ENCODE results near the gene DHX38. TPM values are rescaled to one million over a fixed set of nuclear protein-coding genes. Genes with fewer than 3 reads are reported as not detected.
"Not testable (repeated sequence)": the region's sequence is repeated elsewhere in the genome, so short reads cannot be mapped to it uniquely, and the experiment has no call there.

DHX38 gene
- 86.9 and 87.4 TPM in 2 replicates for total RNA-seq

DNA sequence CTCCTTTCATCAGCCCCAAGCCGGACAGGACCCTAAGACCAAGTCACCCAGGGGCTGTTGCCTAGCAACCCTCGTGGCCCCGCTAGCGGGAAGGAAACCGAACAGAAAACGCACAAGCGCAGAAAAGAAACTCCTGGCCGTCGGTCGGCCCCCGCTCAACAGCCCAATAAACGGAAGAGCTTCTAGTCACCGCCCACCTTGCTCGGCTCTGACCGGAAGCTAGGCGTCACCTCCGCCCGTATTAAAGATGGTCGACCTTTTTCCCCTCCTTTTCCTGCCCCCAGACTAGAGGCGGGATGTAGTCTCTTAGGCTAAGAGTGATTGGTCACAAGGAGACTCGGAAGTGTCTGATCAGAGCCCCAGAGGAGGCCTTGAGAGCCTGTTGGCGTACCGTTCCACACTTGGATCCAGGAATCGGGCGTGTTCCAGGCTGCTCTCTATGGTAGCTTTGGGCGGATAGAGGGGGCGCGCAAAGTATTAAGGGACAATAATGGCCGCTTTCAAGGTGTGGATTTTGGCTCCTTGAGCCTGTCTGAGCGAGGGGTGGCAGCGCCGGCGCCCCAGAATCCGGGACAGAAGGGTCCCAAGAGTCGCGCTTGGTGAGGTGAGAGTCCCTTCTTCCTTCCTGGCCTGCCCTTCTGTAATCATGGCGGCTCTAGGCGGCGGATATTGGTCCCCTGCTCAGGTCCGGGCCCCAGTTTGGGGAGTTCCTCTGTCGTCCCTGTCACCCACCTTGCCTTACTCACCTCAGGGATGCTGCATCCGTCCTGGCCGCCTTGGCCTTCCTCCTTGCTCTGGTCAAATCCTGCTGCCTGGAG is at the start of gene DHX38, which contains the start of gene TXNL4B:
Gene DHX38, plus strand, starts transcription at position 400 of the 818 bp plus-strand sequence. CDS start 2,311 bp downstream, outside the sequence.
Gene TXNL4B, minus strand, starts transcription at position 173 of the 818 bp plus-strand sequence. CDS start 2,871 bp downstream, outside the sequence.
- intact Hi-C loops (cut with micrococcal nuclease), result loop anchor here (1.0 to 2.0 kb wide), 13 partner anchors 85 to 1712 kb away; partner anchors contain the start of genes AP1G1, ATXN1L, CMTR2 and DHODH

DNA sequence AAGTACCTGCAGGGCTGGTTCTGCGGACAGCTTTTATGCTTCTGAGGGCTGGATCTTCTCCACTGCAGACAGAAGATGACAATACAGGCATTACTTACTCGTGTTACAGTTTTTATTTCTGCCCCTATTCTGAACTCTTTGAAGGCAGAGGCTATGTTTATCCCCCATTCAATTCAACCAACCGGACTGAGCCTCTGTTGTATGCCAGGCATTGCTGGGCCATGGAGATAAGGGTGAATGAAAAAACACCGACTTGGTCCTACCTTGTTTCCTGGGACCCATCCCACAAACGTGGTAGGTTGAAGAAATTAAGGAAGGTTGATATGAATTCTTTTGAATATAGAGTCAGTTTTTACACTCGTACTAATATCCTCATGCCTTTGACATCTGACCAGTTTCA is 49.4 kb upstream of the DHX38 start:
- intact Hi-C loops (cut with micrococcal nuclease), result no loop called here

DNA sequence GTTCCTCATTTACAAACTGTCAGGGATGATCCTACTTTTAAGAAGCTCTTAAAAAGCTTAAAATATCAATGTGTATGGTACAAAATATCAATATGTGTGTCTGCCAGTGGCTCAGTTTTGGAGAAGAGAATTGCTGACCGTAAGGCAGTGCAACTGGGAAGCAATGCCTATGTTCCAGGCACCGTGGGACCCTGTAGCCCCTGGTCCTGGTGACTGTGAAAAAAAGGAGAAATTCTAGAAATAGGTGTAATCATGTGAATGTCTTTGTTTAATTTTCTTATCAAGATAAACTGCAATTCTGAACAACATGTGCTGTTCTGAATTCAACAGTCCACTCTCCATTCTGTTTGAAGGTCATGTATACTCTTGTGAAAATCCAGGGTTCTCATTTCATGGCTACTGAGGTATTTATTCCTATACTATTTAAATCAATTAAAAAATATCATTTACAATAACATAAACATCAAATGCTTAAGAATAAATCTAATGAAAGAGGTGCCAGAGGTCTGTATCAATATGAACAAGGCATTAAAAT is 48.8 kb upstream of the DHX38 start:
- intact Hi-C loops (cut with micrococcal nuclease), result no loop called here

DNA sequence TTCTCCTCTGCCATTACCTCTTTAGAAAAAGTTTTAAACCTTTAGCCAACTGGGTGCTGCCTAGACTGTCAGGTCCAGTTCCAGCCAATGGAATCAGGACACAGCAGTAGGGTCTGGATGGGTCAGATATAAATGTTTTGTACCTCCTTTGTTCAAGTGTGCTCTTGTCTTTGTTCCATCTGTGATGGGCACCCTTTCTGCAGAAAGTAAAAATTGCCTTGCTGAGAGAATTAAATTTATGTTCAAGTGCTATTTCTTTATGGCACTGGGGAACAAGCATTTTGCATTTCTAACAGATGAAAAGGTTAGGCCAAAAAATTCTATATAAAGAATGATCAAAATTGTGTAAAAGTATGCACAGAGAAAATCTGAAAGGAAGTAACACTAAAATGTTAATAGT is 44.5 kb upstream of the DHX38 start:
- intact Hi-C loops (cut with micrococcal nuclease), result no loop called here

DNA sequence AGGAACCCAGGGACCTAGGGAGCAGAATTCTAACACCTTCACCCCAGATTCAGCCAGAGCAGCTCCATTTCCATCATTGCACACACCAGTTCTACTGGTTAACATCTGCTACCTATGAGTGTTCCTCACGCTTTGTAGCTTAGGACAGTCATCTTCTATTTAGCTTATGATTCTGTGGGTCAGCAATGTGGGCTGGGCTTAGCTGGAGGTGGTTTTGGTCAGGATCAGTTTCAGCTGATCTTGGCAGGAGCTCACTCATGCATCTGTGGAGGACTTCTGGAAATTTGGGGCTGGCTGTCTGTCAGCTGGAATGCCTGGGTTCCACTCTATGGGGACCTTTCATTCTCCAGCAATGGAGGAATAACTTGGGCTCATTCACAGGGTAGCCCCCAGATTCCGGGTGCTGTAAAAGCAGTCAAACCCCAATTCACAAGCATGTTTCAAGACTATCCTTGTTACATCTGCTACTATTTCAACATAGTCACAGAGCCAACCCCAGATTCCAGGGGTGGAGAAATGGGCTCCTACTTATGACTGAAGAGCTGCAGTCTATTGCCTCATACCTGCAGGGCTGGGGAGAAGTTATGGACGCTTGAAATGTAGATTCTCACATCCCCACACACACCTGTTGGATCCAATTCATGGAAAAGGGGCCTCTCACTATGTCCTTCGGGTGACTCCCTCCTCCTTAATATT is 42.7 kb upstream of the DHX38 start:
- intact Hi-C loops (cut with micrococcal nuclease), result no loop called here

DNA sequence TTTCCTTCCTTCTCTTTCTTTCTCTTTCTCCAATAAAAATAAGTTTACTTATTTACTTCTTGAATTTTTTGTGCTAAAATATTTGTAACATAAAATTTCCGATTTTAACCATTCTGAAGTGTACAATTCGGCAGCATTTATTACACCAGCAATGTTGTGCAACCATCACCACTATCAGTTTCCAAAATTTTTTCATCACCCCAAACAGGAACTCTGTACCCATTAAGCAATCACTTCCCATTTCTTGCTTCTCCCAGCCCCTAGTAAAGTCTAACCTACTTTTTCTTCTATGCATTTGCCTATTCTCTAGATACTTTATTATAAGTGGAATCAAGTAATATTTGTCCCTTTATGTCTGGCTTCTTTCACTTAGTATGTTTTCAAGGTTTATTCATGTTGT is 41.8 kb upstream of the DHX38 start:
- intact Hi-C loops (cut with micrococcal nuclease), result no loop called here

DNA sequence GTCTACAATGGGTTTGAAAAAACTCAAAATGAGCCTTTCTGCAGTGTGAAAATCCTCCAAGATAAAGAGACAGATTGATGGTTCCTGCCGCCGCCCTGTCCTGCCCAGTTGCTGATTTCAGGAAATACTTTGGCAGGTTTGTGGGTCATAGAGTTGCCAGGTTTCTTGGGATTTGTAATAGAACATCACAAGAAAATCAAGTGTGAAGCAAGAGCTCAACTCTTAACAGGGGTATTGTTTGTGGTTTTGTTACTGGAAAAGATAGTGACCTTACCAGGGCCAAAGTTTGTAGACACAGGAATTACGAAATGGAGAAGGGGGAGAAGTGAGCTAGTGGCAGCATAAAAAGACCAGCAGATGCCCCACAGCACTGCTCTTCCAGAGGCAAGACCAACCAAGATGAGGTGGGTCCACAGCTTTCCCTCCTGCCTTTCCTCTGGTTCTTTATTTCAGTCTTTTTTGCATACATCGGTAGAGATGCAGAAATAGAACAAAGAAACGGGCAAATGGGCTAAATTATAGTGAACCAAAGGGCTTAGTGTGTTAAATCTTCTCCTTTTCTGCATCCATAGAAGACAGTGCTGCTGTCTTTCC is 39.3 kb upstream of the DHX38 start, which contains the start of gene HP:
Gene HP, plus strand, starts transcription at position 252 of the 594 bp plus-strand sequence. Its CDS starts 148 bp downstream, at position 400.
- intact Hi-C loops (cut with micrococcal nuclease), result not testable (repeated sequence)

DNA sequence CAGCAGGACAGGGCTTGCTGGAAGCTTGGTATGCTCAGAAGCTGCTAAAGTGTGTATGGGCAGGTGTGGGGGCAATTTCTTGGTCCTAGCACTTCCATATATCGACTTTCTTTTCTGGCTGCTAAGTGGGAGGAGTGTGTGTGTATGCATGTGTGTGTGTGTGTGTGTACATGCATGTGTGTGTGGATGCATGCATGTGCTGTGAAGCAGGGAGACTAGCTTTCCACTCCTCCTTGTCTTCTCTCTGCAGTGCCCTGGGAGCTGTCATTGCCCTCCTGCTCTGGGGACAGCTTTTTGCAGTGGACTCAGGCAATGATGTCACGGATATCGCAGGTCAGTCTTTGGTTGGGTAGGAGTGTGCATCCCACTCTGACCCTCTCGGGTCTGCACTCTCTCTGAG is 37.7 kb upstream of the DHX38 start:
- intact Hi-C loops (cut with micrococcal nuclease), result no loop called here

DNA sequence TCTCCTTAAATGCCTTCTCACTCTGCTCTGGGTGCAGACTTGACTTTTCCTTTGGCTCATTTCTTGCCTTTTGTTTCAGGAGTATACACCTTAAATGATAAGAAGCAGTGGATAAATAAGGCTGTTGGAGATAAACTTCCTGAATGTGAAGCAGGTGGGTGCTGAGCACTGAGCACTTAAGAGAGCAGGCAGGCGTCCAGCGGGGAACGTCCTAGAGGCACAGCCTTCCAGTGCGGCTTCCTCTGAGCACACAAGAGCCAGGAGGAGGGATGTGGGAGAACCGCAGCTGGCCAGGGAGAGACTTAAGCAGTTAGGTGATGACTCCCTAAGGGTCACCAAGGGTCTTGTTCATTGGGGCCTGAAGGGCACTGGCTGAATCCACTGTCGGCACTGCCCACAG is 36.3 kb upstream of the DHX38 start:
- intact Hi-C loops (cut with micrococcal nuclease), result not testable (repeated sequence)

DNA sequence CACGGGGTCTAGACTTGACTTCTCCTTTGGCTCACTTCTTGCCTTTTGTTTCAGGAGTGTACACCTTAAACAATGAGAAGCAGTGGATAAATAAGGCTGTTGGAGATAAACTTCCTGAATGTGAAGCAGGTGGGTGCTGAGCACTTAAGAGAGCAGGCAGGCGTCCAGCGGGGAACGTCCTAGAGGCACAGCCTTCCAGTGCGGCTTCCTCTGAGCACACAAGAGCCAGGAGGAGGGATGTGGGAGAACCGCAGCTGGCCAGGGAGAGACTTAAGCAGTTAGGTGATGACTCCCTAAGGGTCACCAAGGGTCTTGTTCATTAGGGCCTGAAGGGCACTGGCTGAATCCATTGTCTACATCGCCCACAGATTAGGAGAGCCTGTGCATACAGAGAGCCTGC is 34.6 kb upstream of the DHX38 start:
- intact Hi-C loops (cut with micrococcal nuclease), result not testable (repeated sequence)

DNA sequence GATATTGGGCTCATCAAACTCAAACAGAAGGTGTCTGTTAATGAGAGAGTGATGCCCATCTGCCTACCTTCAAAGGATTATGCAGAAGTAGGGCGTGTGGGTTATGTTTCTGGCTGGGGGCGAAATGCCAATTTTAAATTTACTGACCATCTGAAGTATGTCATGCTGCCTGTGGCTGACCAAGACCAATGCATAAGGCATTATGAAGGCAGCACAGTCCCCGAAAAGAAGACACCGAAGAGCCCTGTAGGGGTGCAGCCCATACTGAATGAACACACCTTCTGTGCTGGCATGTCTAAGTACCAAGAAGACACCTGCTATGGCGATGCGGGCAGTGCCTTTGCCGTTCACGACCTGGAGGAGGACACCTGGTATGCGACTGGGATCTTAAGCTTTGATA is 33.2 kb upstream of the DHX38 start:
- intact Hi-C loops (cut with micrococcal nuclease), result no loop called here

DNA sequence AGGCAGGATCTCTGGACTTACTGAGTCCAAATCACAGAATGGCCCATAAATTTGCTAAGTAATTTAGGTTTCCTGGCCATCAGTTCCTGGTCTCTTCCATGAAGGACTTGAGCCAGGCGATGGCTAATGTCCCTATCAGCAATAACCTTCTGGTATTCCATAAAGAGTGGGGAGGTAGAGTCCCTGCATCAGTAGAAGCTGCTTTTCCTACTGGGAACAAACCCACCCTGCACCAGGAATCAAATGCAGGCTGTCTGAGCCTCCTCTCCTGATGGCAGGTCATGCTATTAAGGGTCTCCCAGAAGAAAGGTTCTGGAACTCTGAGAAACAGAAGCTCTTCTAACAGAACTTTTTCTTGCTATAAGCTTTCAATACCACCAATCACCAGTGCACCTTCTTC is 32.1 kb upstream of the DHX38 start:
- intact Hi-C loops (cut with micrococcal nuclease), result no loop called here

DNA sequence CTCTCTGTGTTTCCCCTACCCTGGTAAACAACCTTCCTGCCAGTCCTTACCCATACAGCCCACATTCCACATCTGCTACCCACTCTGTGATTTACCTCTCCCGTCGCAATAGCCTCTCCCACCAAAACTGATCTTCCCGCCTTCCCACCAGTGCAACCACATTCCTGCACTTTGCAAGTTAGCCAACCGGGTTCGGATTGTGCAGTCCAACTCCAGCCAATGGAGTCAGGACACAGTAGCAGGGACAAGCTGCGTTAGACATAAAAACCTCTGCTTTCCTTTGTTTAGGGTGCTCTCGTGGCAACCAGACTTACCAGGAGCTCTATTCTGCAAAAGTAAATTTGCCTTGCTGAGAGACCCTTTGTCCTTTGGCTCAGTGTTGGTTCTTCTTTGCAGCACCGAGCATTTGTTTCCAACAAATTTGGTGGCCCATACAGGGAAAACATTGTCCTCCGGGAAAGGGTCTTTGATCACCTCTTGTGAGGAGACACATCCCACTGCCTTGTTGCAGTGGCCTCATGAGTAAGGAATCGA is 29.2 kb upstream of the DHX38 start:
- intact Hi-C loops (cut with micrococcal nuclease), result no loop called here

DNA sequence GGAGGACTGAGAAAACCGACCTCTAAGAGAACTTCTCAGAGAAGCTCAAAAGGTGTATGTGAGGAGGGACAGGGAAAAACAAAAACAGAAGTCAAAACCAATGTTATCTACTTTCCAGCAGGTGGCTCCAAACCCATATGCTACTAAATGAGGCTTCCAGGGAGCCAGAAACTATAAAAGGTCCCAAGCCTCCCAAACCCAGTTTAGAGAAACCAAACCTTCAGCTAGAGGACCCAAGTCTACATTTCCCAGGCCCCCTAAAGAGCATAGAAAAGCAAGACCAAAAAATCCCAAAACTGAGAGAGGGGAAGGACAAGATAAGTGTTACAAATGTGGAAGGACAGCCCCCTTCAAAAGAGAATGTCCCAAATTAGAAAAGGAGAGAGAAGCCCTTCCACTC is 26.9 kb upstream of the DHX38 start:
- intact Hi-C loops (cut with micrococcal nuclease), result loop anchor here (1.0 kb wide), 1 partner anchor 33 kb away; no protein-coding TSS in a partner anchor

DNA sequence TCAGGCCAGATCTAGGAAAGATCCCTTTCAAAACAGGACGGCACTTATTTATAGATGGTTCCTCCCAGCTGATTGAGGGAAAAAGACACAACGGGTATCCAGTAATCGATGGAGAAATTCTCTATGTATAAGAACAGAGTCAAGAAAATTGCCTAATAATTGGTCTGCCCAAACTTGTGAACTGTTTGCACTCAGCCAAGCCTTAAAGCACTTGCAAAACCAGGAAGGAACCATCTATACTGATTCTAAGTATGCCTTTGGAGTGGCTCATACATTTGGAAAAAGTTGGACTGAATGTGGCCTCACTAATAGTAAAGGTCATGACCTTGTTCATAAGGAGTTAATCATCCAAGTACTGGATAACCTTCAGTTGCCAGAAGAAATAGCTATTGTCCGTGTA is 24.7 kb upstream of the DHX38 start:
- intact Hi-C loops (cut with micrococcal nuclease), result no loop called here

DNA sequence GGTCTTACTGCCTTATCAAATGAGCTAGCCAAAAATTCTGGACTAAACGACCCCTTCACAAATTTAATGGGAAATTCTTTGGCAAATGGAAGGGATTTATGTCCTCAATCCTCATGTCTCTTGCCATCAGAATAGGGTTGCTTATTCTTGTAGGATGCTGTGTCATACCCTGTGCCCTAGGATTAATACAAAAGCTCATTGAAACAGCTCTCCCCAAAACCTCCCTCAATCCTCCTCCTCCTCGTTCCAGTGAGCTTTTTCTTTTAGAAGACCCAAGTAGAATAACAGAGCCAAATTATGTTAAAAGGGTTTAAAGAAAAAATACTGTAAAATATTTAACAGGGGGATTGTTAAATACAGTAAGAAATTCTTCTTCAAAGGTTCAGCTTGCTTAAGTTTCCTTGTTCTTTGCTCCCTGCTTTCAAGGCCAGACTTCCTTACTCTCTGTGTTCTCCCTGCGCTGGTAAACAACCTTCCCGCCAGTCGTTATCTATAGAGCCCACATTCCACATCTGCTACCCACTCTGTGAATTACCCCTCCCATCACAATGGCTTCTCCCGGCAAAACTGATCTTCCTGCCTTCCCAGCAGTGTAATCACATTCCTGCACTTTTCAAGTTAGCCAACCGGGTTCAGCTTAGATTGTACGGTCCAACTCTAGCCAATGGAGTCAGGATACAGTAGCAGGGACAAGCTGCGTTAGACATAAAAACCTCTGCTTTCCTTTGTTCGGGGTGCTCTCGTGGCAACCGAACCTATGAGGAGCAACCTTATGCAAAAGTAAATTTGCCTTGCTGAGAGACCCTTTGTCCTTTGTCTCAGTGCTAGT is 20.9 kb upstream of the DHX38 start:
- intact Hi-C loops (cut with micrococcal nuclease), result no loop called here

DNA sequence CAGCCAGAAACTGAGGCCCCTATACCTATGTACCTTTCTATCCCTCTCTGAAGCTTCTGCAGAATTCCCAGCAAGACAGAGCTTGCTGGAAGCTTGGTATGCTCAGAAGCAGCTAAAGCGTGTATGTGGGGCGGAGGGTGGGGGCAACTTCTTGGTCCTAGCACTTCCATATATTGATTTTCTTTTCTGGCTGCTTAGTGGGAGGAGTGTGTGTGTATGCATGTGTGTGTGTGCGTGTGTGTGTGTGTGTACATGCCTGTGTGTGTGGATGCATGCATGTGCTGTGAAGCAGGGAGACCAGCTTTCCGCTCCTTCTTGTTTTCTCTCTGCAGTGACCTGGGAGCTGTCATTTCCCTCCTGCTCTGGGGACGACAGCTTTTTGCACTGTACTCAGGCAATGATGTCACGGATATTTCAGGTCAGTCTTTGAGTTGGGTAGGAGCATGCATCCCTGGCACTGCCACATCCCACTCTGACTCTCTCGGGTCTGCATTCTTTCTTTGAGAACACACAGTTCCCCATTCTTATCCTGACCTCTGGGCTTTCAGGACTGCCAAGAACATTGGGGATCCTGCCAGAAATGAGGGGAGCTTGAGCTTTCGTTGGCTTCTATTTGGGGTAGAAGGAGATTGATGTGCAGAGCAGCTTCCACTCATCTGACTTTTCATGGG is 20.0 kb upstream of the DHX38 start:
- intact Hi-C loops (cut with micrococcal nuclease), result no loop called here

DNA sequence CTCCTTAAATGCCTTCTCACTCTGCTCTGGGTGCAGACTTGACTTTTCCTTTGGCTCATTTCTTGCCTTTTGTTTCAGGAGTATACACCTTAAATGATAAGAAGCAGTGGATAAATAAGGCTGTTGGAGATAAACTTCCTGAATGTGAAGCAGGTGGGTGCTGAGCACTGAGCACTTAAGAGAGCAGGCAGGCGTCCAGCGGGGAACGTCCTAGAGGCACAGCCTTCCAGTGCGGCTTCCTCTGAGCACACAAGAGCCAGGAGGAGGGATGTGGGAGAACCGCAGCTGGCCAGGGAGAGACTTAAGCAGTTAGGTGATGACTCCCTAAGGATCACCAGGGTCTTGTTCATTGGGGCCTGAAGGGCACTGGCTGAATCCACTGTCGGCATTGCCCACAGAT is 18.6 kb upstream of the DHX38 start:
- intact Hi-C loops (cut with micrococcal nuclease), result not testable (repeated sequence)

DNA sequence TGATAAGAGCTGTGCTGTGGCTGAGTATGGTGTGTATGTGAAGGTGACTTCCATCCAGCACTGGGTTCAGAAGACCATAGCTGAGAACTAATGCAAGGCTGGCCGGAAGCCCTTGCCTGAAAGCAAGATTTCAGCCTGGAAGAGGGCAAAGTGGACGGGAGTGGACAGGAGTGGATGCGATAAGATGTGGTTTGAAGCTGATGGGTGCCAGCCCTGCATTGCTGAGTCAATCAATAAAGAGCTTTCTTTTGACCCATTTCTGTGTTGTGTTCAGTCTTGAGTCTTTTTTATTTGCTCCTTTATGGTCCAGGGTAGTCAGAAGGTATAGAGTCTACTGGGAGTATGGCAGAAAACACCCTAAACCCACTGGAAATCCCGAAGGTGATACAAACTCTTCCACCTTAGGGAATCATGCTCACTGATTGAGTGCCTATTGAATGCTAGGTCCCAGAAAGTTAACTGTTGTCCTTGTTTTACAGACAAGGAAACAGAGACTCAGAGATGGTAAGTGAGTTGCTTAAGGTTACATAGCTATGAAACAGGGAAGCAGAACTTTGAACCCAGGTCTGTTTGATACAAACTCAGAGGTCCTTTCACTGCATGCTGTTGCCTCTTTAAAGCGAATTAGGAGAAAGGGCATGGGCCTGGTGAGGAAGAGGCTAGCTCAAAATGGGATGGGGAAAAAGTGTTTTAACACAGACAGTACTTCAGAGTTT is 16.5 kb upstream of the DHX38 start:
- intact Hi-C loops (cut with micrococcal nuclease), result not testable (repeated sequence)
